Tibial artery (tissue), 4 donors: ENCODE data around the gene FSTL4.
"Not testable (repeated sequence)": the region's sequence is repeated elsewhere in the genome, so short reads cannot be mapped to it uniquely, and the experiment has no call there.

Source experiments
- DNase-seq, 2 donors: peaks; one replicate each; pipeline ENCODE4 v3.0.0-alpha.2; 2019
- H3K27ac ChIP-seq, 2 donors: fragments of 200-600 bp; sonication (generic) in 1 of 2; 1 replicate in 1 of 2; 2 replicates in 1 of 2; pipeline ENCODE4 v1.5.1; 2018 to 2019; ENCODE audit warnings: mild to moderate bottlenecking in 1 of 2
- H3K27me3 ChIP-seq, 2 donors: fragments of 200-600 bp; sonication (generic) in 1 of 2; one replicate each; pipeline versions ENCODE4 v1.5.1 to v1.6.0; 2016 to 2019
- H3K36me3 ChIP-seq, 3 donors: fragments of 200-600 bp; sonication (generic) in 2 of 3; one replicate each; pipeline ENCODE4 v1.5.1; 2016 to 2019; ENCODE audit warnings: mild to moderate bottlenecking in 2 of 3
- H3K4me1 ChIP-seq, 4 donors: fragments of 200-600 bp; sonication (generic) in 2 of 4; 1 replicate in 3 of 4; 2 replicates in 1 of 4; pipeline ENCODE4 v1.5.1; 2016 to 2019
- H3K4me3 ChIP-seq, 2 donors: fragments of 200-600 bp; sonication (generic) in 1 of 2; 1 replicate in 1 of 2; 2 replicates in 1 of 2; pipeline ENCODE4 v1.5.1; 2018 to 2019; ENCODE audit warnings: mild to moderate bottlenecking in 2 of 2
- H3K9me3 ChIP-seq, 3 donors: fragments of 200-600 bp; sonication (generic) in 1 of 3; one replicate each; pipeline ENCODE4 v1.5.1; 2016 to 2019
- intact Hi-C: fragments of 100-400 bp; cut with DNase I; formaldehyde crosslinking; loops from one replicate; pipeline ENCODE4 v1.15.0; 2023; ENCODE audit warnings: low total_unique reads
- TF ChIP-seq, protein P1 (sequence below), 2 experiments: fragments of 200-600 bp in 1 of 2; fragments of 450-650 bp in 1 of 2; IDR thresholded peaks; one replicate each; pipeline ENCODE4 v1.5.1; 2017 to 2019; ENCODE audit warnings: antibody characterized with exemption in 2 of 2, mild to moderate bottlenecking in 1 of 2, moderate library complexity in 1 of 2

The FSTL4 gene

GRCh38 chr5:133450286-133450685 lies 162.1 kb downstream of the FSTL4 start:
- H3K4me3 ChIP-seq: no peak overlapping the region
- no peak for DNase-seq
- no peaks in the 10 kb centered on the region for H3K36me3 ChIP-seq
- H3K27me3 ChIP-seq: peaks cover 0 to 3% of the 10 kb centered on the region in 2 donors
- intact Hi-C loops: no loop called here
- no peaks in the 10 kb centered on the region for H3K4me1 ChIP-seq
- TF ChIP-seq, protein P1, sequence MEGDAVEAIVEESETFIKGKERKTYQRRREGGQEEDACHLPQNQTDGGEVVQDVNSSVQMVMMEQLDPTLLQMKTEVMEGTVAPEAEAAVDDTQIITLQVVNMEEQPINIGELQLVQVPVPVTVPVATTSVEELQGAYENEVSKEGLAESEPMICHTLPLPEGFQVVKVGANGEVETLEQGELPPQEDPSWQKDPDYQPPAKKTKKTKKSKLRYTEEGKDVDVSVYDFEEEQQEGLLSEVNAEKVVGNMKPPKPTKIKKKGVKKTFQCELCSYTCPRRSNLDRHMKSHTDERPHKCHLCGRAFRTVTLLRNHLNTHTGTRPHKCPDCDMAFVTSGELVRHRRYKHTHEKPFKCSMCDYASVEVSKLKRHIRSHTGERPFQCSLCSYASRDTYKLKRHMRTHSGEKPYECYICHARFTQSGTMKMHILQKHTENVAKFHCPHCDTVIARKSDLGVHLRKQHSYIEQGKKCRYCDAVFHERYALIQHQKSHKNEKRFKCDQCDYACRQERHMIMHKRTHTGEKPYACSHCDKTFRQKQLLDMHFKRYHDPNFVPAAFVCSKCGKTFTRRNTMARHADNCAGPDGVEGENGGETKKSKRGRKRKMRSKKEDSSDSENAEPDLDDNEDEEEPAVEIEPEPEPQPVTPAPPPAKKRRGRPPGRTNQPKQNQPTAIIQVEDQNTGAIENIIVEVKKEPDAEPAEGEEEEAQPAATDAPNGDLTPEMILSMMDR (IDR thresholded peaks at IDR 0.05): no peak
- no peak overlapping the region for H3K27ac ChIP-seq
- H3K9me3 ChIP-seq: no peaks in the 10 kb centered on the region

DNA sequence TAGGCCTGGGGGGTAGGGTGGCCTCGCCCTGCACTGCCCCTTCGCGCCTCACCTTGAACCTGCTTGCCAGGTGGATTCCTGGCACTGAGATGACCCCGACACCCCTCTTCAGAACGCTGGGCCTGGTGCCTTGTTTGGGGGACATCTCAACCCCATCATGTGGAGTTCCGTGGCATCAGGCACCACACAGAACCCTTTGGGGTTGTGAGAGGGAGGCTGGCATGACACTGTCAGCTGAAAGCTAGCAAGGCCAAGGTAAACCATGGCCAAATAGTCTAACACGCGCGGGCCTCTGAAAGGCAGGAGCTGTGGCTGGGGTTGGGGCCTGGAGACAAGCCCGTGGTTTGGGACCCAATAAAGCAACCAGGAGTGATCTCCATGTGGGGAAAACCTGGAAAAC lies 163.2 kb downstream of the FSTL4 start:
- intact Hi-C loops: no loop called here
- no peak for DNase-seq
- Histone ChIP-seq H3K36me3 (no peaks in the 10 kb centered on the region), H3K27me3 (peaks cover 0 to 3% of the 10 kb centered on the region in 2 donors), H3K27ac (no peak overlapping the region), H3K4me3 (no peak overlapping the region), H3K4me1 (no peaks in the 10 kb centered on the region), H3K9me3 (no peaks in the 10 kb centered on the region)
- TF ChIP-seq, protein P1 (IDR thresholded peaks at IDR 0.05): no peak

- Histone ChIP-seq H3K27me3 (peaks cover 0 to 3% of the 10 kb centered on the region in 2 donors), H3K4me3 (no peak overlapping the region), H3K27ac (no peak overlapping the region), H3K36me3 (no peaks in the 10 kb centered on the region), H3K9me3 (no peaks in the 10 kb centered on the region), H3K4me1 (no peaks in the 10 kb centered on the region)
- no peak for DNase-seq
- intact Hi-C loops: no loop called here
- TF ChIP-seq, protein P1 (IDR thresholded peaks at IDR 0.05): no peak
These were observed 165.9 kb downstream of the FSTL4 start for GRCh38 chr5:133446440-133446839.

- no peaks in the 10 kb centered on the region for H3K36me3 ChIP-seq
- intact Hi-C loops: no loop called here
- H3K27ac ChIP-seq: no peak overlapping the region
- no peaks in the 10 kb centered on the region for H3K9me3 ChIP-seq
- DNase-seq: no peak
- TF ChIP-seq, protein P1 (IDR thresholded peaks at IDR 0.05): no peak
- H3K4me3 ChIP-seq: no peak overlapping the region
- H3K27me3 ChIP-seq: no peaks in the 10 kb centered on the region
- H3K4me1 ChIP-seq: peaks cover 0 to 7% (median 5%) of the 10 kb centered on the region in 4 donors
These were observed 166.6 kb downstream of the FSTL4 start for GRCh38 chr5:133445744-133446143.

GRCh38 chr5:133445204-133445603 lies 167.1 kb downstream of the FSTL4 start:
- intact Hi-C loops, H3K27ac ChIP-seq, H3K4me3 ChIP-seq, H3K9me3 ChIP-seq, H3K36me3 ChIP-seq, DNase-seq, H3K27me3 ChIP-seq: not testable (repeated sequence)
- peaks cover 0 to 12% (median 11%) of the 10 kb centered on the region in 4 donors for H3K4me1 ChIP-seq

DNA sequence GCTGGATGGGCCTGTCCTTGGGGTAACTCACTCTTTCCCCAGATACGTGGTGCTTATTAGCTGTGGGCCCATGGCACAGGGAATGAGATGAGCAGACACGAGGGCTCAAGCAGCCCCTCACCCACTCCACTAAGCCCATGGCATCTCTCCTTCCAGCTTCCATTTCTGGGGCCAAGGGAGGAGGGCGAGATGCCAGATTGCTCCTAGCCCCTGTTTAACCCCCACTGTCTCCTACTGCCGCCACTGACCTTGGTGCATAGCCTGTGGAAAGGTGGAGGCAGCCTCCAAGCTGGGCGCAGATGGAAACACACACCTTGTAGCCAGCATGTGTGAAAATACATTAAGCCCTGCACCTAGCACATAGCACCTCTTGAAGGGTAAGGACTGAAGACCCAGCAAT lies 167.6 kb downstream of the FSTL4 start:
- no peaks in the 10 kb centered on the region for H3K36me3 ChIP-seq
- no peak overlapping the region for H3K27ac ChIP-seq
- no peaks in the 10 kb centered on the region for H3K27me3 ChIP-seq
- TF ChIP-seq, protein P1 (IDR thresholded peaks at IDR 0.05): no peak
- H3K4me1 ChIP-seq: peaks cover 0 to 17% (median 16%) of the 10 kb centered on the region in 4 donors
- no peak for DNase-seq
- H3K4me3 ChIP-seq: no peak overlapping the region
- H3K9me3 ChIP-seq: no peaks in the 10 kb centered on the region
- intact Hi-C loops: no loop called here
